Suppressor macrophage treated with lipopolysaccharide for 4 hours (primary cell): ENCODE data around the gene MEIS2.
A peak's percentile ranks its signal among the peaks of the same experiment; 100 is the strongest.

Source experiments
- DNase-seq: peaks from one replicate; pipeline ENCODE4 v3.0.0-alpha.2; 2020

Gene MEIS2

GRCh38 chr15:37100109-37100965, at the start of gene MEIS2:
Gene MEIS2 (minus strand): TSS chr15:37100549. CDS start chr15:37099466, 1,083 bp downstream.
- peak; percentile 48 for DNase-seq

GRCh38 chr15:37149146-37149545, 48.8 kb upstream of the MEIS2 start:
- no peak for DNase-seq

GRCh38 chr15:37148714-37149113, 48.4 kb upstream of the MEIS2 start:
- DNase-seq: no peak

- no peak for DNase-seq
Measured at GRCh38 chr15:37143351-37143750, 43.0 kb upstream of the MEIS2 start.

GRCh38 chr15:37142371-37142770, 42.0 kb upstream of the MEIS2 start:
- DNase-seq: no peak

- no peak for DNase-seq
Measured at GRCh38 chr15:37140531-37141058, 40.2 kb upstream of the MEIS2 start.

GRCh38 chr15:37138591-37139215, 38.4 kb upstream of the MEIS2 start:
- DNase-seq: no peak

- DNase-seq: no peak
Measured at GRCh38 chr15:37137221-37137620, 36.9 kb upstream of the MEIS2 start.

- DNase-seq: no peak
Measured at GRCh38 chr15:37136666-37137065, 36.3 kb upstream of the MEIS2 start.

GRCh38 chr15:37135225-37135624, 34.9 kb upstream of the MEIS2 start:
- no peak for DNase-seq

GRCh38 chr15:37134699-37135131, 34.4 kb upstream of the MEIS2 start:
- peak; percentile 47 for DNase-seq

- DNase-seq: no peak
Measured at GRCh38 chr15:37134244-37134643, 33.9 kb upstream of the MEIS2 start.

- no peak for DNase-seq
Measured at GRCh38 chr15:37133602-37134001, 33.3 kb upstream of the MEIS2 start.

- no peak for DNase-seq
Measured at GRCh38 chr15:37132826-37133417, 32.6 kb upstream of the MEIS2 start.

- no peak for DNase-seq
Measured at GRCh38 chr15:37131621-37132020, 31.3 kb upstream of the MEIS2 start.

- DNase-seq: no peak
Measured at GRCh38 chr15:37130356-37130755, 30.0 kb upstream of the MEIS2 start.

GRCh38 chr15:37125143-37125542, 24.8 kb upstream of the MEIS2 start:
- DNase-seq: no peak

GRCh38 chr15:37124331-37124730, 24.0 kb upstream of the MEIS2 start:
- no peak for DNase-seq

- no peak for DNase-seq
Measured at GRCh38 chr15:37122703-37123102, 22.4 kb upstream of the MEIS2 start.

- no peak for DNase-seq
Measured at GRCh38 chr15:37121492-37121891, 21.1 kb upstream of the MEIS2 start.

GRCh38 chr15:37117030-37117429, 16.7 kb upstream of the MEIS2 start:
- DNase-seq: no peak

GRCh38 chr15:37115538-37115937, 15.2 kb upstream of the MEIS2 start:
- DNase-seq: no peak

- no peak for DNase-seq
Measured at GRCh38 chr15:37112971-37113670, 12.8 kb upstream of the MEIS2 start.
